Measurements from ENCODE around the gene MITF.
"Not testable (repeated sequence)": the region's sequence is repeated elsewhere in the genome, so short reads cannot be mapped to it uniquely, and the experiment has no call there.

Gene MITF

DNA sequence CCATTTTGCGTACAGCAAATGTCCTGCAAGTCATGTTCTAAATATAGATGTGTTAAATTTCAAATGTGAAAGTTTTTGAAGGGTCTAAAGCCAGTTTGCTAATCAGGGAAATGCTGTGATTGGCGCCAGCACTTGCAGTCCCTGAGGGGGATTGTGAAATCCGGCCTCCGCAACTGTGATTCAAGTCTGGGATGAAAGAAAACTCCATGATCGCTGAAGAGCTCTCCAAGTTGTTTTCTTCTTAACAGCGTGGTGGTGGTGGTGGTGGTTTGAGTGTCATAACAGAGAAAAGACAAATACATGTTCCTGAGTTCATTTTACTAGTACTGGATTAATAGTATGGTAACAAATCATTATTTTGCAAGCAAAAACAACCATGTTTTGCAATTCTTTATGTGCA is 51.8 kb downstream of the MITF start:
- DNase-seq = no peak

DNA sequence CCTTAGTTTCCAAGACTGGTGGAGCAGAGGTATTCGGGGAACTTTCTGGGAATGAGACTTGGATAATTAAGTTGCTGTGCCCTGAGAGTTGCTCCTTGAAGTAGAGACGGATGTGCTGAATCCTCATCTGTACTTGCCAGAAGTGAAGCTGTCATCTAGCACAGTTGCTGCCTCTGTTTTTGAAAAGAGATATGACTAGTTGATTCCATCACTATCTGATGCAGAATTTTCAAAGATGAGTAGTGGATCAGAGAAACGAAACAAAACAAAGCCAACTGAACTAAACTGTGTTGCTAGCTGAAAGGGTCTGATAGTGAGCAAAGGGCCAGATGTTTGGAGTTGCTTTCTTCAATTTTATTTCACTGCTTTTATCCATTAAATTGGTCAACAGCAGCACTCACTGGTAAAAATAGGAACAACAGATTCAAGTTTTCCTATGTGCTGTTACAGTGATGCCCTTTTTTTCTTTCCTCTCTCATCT is 52.7 kb downstream of the MITF start:
- DNase-seq = no peak

DNA sequence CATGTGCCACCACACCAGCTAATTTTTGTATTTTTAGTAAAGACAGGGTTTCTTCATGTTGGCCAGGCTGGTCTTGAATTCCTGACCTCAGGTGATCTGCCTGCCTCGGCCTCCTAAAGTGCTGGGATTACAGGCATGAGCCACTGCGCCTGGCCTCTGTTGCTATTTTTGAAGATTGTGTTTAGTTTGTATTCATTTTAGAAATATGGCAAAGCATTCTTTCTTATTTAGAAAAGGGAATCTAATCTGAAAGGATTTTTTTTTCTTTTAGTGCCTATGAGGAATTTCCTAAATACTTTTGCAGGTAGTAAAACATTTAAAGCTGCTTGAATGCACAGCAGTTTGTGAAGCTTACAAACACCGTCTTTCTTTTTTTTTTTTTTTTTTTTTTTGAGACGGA is 56.9 kb downstream of the MITF start:
- DNase-seq = not testable (repeated sequence)

DNA sequence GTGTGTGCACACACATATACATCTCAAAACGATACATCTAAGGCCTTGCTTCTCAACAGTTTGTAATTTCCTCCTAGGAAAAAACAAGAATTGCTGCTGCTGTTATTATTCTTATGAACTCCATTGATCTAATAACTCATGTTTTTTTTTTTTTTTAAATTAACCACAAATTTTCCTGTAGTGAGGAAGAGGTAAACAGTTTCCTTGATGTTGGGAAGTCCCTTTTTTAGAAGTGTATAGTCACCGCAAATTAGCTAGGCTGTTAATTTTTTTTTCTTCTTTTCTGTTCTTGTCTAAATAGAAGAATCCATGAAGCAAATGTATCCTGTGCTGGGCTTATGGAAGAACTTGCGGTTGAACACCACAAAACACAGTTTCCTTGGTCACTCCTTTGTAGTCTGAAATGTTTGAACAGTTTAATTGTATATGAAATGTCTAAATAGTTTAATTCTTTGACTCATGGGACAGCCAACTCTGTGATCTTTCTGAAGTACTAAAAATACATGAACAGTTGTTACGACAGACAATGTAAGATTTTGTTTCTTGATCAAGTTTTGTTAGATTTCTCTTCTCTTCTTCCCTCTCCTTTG is 64.5 kb downstream of the MITF start:
- no peak for DNase-seq

GRCh38 chr3:69805491-69805890 is 66.2 kb downstream of the MITF start:
- DNase-seq = no peak

DNA sequence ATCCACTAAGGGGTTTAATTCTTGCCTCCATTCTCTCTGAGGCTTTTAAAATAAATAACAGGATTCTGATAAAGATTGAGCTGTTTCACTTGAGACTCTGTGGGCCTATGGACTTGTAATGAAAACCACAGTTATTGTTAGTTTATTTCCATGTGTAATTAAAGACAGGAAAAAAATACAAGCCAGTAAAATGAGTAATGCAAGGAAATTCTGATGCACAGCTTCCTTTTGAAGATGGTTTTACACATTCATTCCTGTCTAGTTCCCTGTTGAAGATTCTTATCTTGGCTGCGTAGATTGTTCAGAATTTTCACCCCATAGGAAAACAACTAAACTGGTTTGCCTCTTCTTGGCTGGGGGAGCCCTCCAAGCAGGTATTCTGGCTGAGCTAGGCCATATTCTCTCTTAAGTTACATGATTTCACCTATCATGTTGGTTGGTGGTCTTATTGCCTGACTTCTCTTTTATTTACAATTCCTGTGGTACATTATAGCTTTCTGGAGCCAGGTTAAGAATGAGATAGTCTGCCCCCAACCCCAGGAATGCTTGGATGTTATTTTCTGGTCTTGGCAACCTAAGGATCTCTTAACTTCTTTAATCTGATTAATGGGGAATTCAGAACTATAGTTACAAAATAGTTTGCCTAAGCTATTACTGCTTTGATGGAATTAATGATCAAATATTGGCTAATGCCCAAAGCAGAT is 67.6 kb downstream of the MITF start:
- DNase-seq = no peak

GRCh38 chr3:69807674-69808073 is 68.4 kb downstream of the MITF start:
- DNase-seq = no peak

GRCh38 chr3:69809076-69809835 is 70.0 kb downstream of the MITF start:
- DNase-seq = no peak

- no peak for DNase-seq
Observed at GRCh38 chr3:69811452-69812401, 72.5 kb downstream of the MITF start.

- no peak for DNase-seq
Observed at GRCh38 chr3:69815970-69816369, 76.7 kb downstream of the MITF start.

DNA sequence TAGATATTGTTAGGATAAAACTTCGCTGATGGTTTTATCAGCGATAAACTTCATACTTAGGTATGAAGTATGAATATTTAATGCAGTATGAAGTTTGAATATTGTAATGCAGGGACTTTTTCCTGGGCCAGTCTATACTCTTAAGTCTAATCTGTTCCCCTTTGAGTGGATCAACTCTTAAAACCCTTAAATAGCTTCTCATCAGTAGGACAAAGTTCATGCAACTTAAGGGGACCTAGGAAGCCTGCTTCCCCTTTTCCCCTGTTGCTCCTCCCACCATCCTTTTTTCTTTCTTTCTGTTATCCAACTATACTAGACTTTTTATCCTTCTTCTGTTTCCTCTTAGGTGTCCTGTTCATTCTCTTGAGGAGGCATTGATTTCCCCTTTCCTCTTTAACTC is 78.7 kb downstream of the MITF start:
- DNase-seq = no peak

- no peak for DNase-seq
Observed at GRCh38 chr3:69819282-69819681, 80.0 kb downstream of the MITF start.

DNA sequence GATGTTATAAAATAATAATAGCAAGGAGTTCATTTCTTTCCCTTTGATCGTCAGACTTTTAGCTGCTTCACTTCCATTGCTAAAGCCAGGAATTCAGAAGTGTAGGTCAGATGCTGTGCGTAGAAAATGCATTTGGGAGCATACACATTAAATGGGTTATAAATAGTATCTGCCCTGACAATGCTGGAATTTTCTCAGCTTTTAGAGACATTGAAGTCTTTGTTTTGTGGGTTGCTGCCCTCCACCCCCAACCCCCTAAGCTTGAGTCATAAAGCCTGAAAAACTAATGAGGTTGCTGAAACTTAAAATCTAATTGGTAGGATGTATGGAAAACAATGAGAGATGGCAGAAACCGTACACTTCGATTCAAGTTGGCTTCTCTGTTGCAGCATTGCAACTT is 81.9 kb downstream of the MITF start:
- no peak for DNase-seq

- no peak for DNase-seq
Observed at GRCh38 chr3:69823743-69824142, 84.5 kb downstream of the MITF start.

DNA sequence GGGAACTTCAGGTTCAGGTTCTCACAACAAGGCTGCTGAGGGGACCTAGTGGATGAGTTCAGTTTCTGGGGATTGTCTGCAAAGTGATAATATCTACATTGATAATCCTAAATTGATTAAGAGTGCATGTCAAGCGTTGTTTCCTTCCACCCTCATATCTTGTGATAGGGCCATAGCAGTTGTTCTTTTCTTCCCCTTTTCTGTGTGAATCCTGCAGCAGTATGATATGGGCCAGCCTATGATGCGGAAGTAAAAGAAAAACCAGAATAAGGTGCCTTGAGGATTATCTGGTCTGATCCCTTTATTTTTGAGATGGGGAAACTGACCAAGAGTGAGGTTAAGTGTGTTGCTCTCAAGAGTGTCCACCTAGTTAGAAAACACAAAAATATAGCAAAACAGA is 86.2 kb downstream of the MITF start:
- no peak for DNase-seq

GRCh38 chr3:69827127-69827526 is 87.9 kb downstream of the MITF start:
- DNase-seq = no peak

DNA sequence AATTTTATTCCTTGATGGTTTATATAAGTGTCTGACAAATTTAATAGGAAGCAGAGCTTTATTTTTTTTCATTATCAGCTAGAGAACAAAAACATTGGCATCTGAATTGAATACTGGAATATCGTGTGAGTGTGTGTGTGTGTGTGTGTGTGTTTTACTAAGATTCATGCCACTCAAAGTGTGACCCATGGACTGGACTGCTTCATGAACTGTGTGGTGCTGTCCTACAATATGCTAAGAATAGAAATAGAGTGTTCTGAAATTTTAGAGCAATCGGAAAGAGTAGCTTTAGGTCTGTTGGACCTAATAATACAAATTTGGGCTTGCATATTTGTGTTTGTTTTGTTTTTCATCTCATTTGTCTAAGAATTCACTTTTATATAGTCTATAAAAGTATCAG is 89.6 kb downstream of the MITF start:
- DNase-seq = no peak

DNA sequence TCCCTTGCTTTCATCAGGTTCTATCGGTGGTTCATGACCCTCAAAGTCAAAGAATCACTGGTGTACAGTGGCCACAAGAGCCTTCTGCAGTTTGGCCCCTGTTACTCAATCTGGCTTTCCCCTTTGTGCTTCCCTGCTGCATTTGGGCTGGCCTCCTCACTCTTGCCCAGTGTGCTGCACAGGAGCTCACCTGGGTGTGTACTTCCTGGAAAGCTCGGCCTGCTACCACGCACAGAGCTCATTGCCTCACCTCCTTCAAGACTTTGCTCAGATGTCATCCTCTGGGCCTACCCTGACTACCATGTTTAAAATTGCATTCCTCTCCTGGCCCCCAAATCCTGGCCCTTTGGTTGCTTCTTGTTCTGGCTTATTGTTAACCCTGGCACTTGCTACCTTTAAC is 90.9 kb downstream of the MITF start:
- no peak for DNase-seq

GRCh38 chr3:69831737-69832136 is 92.5 kb downstream of the MITF start:
- no peak for DNase-seq

DNA sequence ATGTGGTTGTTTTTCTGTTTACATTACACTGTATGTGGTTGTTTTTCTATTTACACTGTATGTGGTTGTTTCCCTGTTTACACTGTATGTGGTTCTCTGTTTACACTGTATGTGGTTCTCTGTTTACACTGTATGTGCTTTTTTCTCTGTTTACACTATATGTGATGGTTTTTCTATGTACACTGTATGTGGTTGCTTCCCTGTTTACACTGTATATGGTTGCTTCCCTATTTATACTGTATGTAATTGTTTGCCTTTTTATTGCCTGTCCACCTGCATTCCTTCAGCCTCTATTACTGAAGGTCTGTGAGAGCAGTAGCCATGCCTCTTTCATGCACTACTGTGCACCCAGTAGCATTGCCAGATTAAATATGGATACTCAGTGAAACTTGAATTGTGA is 94.3 kb downstream of the MITF start:
- DNase-seq = no peak

DNA sequence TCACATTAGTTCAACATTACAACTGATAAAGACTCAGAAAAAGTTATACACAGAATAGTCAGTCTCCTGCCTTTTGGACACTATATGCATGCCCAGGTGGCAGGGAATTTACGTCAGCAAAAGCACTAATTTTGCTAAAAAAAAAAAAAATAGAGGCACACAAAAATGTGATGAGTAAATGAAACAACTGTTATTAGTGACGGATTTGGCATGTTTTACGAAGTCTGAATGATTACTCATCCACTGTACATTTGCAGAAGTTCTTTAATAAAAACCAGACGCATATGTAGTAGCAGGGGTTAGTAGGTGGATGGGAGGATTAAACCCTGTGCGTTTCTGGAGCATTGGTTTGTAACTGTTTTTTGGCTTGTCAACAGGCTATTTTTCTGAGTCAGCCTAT is 99.0 kb downstream of the MITF start:
- DNase-seq = no peak

DNA sequence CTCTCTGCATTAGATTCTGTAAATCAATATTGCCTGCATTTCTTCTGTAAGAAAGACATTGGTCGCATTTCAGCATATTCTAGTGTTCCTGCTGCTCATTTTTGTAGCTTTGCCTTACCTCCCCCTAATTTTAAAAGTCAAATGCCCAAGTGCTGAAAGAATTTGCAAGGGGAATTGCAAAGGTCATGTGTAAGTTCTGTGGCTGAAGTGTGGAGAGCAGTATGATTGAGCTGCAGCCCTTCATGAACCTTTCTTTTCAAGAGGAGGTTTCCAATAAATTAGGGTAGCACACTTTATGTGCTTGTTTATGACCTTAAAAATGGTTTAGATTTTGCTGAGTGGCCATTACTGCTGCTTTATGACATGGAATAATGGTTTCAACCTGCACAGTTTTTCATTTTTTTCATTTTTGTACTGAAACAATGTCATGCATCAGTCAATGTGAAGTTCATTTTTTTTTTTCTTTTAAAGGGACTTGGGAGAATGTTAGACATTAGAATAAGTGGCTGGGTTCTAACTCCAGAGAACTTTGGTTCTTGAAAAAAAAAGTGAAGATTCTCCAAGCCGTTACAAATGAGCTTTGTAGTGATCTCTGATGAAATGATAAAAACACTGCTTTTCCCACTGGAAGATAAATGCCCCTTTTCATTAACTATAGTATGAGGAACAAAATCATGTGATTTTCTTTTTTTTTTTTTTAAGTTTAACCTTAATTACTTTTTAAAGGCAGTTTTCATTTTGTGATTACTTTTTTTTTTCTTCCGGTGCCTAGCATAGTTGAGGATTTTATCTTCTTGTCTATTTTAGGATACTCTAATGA is 99.6 kb downstream of the MITF start:
- DNase-seq = no peak
